Activated CD4-positive, alpha-beta T cell treated with anti-CD3 and anti-CD28 coated beads, Interleukin-2, amount 10 ng/mL, durations not matched to agents 7 days and 5 days (primary cell): Measurements from ENCODE around the gene MAPK1IP1L. TPM values are rescaled to one million over a fixed set of nuclear protein-coding genes. Genes with fewer than 3 reads are reported as not detected.

Source experiments
- CTCF ChIA-PET: fragments of 350-600 bp; sonication (Branson Sonifier 250); formaldehyde crosslinking; loops from one replicate; lab custom pipeline; 2021; ENCODE audit warnings: antibody characterized with exemption; lab: Charles Lee
- POLR2A ChIA-PET: fragments of 350-600 bp; sonication (Branson Sonifier 250); formaldehyde crosslinking; loops from one replicate; lab custom pipeline; 2021; ENCODE audit warnings: antibody characterized with exemption; lab: Charles Lee
- DNase-seq: peaks from one replicate; pipeline ENCODE4 v3.0.0-alpha.2; 2020
- H3K27ac Mint-ChIP-seq: one replicate; pipeline ENCODE4 v1.8.0; 2021; ENCODE audit warnings: mild to moderate bottlenecking, moderate library complexity, mixed read lengths
- H3K27me3 Mint-ChIP-seq: one replicate; pipeline ENCODE4 v1.8.0; 2021; ENCODE audit warnings: mixed read lengths
- H3K36me3 Mint-ChIP-seq: one replicate; pipeline ENCODE4 v1.8.0; 2021; ENCODE audit warnings: low read depth, mixed read lengths
- H3K4me1 Mint-ChIP-seq: one replicate; pipeline ENCODE4 v1.8.0; 2021; ENCODE audit warnings: mixed read lengths
- H3K4me3 Mint-ChIP-seq: one replicate; pipeline ENCODE4 v1.8.0; 2021; ENCODE audit warnings: mild to moderate bottlenecking, moderate library complexity, mixed read lengths
- H3K9me3 Mint-ChIP-seq: one replicate; pipeline ENCODE4 v1.8.0; 2021; ENCODE audit warnings: mixed read lengths
- total RNA-seq, 2 experiments: library from RNA; stranded (reverse); gene quantifications; one replicate each; pipeline ENCODE4 v1.2.3, GENCODE V29; 2021

MAPK1IP1L gene
- total RNA-seq, 2 experiments from 2014 or later = 94.3 to 118 TPM

DNA sequence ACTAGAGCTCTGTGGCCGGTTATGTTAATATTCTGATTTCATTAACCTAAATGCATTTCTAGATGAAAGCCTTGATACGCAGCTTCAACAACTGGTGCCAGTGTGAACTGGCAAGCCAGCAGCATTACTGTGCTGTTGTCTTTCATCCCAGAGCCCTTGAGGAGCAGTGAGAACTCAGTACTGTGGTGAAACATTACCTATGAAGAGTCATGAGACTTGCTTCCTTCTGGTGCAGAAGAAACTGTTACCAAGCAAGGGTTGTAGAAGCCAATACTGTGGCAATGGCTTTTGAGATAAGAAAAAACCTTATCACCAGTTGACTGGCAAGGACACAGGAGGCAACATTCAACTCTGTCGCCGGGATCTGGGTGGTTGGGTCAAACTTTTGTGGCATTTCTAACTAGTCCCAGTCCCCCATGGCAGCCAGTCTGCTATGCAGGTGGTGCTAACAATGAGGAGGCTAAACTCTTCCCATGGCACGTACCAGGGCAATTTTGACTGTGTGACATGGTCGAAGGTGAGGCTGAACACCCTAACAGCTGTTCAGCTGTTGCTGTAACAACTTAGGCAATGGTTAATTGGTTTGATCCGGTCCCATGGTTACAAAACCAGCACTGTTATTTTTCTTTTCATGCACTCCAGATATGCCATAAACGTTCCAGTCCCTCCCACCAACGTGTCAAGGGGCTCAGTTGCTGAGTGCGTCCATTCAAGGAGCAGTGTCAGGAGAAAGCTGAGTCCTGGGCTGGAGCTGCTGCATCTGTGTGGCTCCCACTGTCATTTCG, 65.0 kb downstream of the MAPK1IP1L start:
- Mint-ChIP-seq H3K4me3 (no peak overlapping the region), H3K27me3 (peaks cover 18% of the 10 kb centered on the region), H3K27ac (no peak overlapping the region), H3K36me3 (no peaks in the 10 kb centered on the region), H3K4me1 (peaks cover 10% of the 10 kb centered on the region), H3K9me3 (no peaks in the 10 kb centered on the region)
- POLR2A ChIA-PET = no interaction called here
- no peak for DNase-seq
- CTCF ChIA-PET = interaction anchor here (0.6 to 3.0 kb wide), 4 partner anchors 8 to 52 kb away, joined by 3 to 11 read pairs (median 4); no protein-coding TSS in a partner anchor

- no peak for DNase-seq
- peaks cover 18% of the 10 kb centered on the region for H3K27me3 Mint-ChIP-seq
- no peaks in the 10 kb centered on the region for H3K36me3 Mint-ChIP-seq
- ChIA-PET CTCF (interaction anchor here (0.6 to 1.8 kb wide), 7 partner anchors 9 to 1765 kb away, joined by 3 to 5 read pairs (median 4); no protein-coding TSS in a partner anchor), POLR2A (no interaction called here)
- H3K9me3 Mint-ChIP-seq = no peaks in the 10 kb centered on the region
- H3K27ac Mint-ChIP-seq = peak overlapping the region; percentile 20
- H3K4me1 Mint-ChIP-seq = peaks cover 10% of the 10 kb centered on the region
- no peak overlapping the region for H3K4me3 Mint-ChIP-seq
These were observed 66.5 kb downstream of the MAPK1IP1L start for GRCh38 chr14:55117803-55118441.

- ChIA-PET POLR2A (no interaction called here), CTCF (interaction anchor here (1.1 to 1.8 kb wide), 4 partner anchors 10 to 47 kb away, joined by 3 to 5 read pairs (median 4); no protein-coding TSS in a partner anchor)
- Mint-ChIP-seq H3K4me1 (peaks cover 7% of the 10 kb centered on the region), H3K36me3 (no peaks in the 10 kb centered on the region), H3K9me3 (no peaks in the 10 kb centered on the region), H3K4me3 (no peak overlapping the region), H3K27ac (no peak overlapping the region), H3K27me3 (peaks cover 18% of the 10 kb centered on the region)
- no peak for DNase-seq
These were observed 67.3 kb downstream of the MAPK1IP1L start for GRCh38 chr14:55118761-55119160.

Other genes with a start within 250 kb of the MAPK1IP1L start
- 10 to 100 TPM; 54.8 to 55.1 TPM for gene GCH1, start 148.8 kb upstream of the MAPK1IP1L start, total RNA-seq
- gene WDHD1, start 24.5 kb upstream of the MAPK1IP1L start, total RNA-seq = 10 to 100 TPM; 37.5 to 44.1 TPM
- 10 to 100 TPM; 29.9 to 30.3 TPM for gene SOCS4, start 24.4 kb upstream of the MAPK1IP1L start, total RNA-seq
- gene LGALS3, start 77.6 kb downstream of the MAPK1IP1L start, total RNA-seq = 10 to 100 TPM; 39.1 to 41.6 TPM
- 100 to 1,000 TPM; 109 to 117 TPM for gene DLGAP5, start 139.9 kb downstream of the MAPK1IP1L start, total RNA-seq
- 10 to 100 TPM; 23.0 to 23.6 TPM for gene FBXO34, start 219.8 kb downstream of the MAPK1IP1L start, total RNA-seq